GM19397 (cell line): ENCODE measurements around the gene CTDSP2.
"Not testable (repeated sequence)": the region's sequence is repeated elsewhere in the genome, so short reads cannot be mapped to it uniquely, and the experiment has no call there.

Experiments
- ATAC-seq: cut with Tn5 transposase; IDR thresholded peaks from one replicate; pipeline ENCODE4 v1.9.1; 2021; ENCODE audit warnings: mild to moderate bottlenecking, moderate library complexity; ENCODE audit not compliant: unreplicated experiment

Gene CTDSP2

GRCh38 chr12:57882575-57882974 is 36.0 kb upstream of the CTDSP2 start:
- ATAC-seq = no peak

GRCh38 chr12:57881475-57881874 is 34.9 kb upstream of the CTDSP2 start:
- no peak for ATAC-seq

- not testable (repeated sequence) for ATAC-seq
These were observed 34.5 kb upstream of the CTDSP2 start for GRCh38 chr12:57881035-57881434.

GRCh38 chr12:57877876-57878275 is 31.3 kb upstream of the CTDSP2 start:
- no peak for ATAC-seq

- no peak for ATAC-seq
These were observed 29.4 kb upstream of the CTDSP2 start for GRCh38 chr12:57875753-57876547.

- ATAC-seq = no peak
These were observed 27.9 kb upstream of the CTDSP2 start for GRCh38 chr12:57874166-57875108.

GRCh38 chr12:57872362-57872761 is 25.8 kb upstream of the CTDSP2 start:
- ATAC-seq = no peak

- ATAC-seq = no peak
These were observed 23.4 kb upstream of the CTDSP2 start for GRCh38 chr12:57869927-57870318.

- no peak for ATAC-seq
These were observed 22.9 kb upstream of the CTDSP2 start for GRCh38 chr12:57869298-57869926.

GRCh38 chr12:57868851-57869268 is 22.3 kb upstream of the CTDSP2 start:
- ATAC-seq = no peak

GRCh38 chr12:57868221-57868620 is 21.7 kb upstream of the CTDSP2 start:
- ATAC-seq = no peak

- no peak for ATAC-seq
These were observed 19.9 kb upstream of the CTDSP2 start for GRCh38 chr12:57866308-57867019.

GRCh38 chr12:57865084-57865751 is 18.7 kb upstream of the CTDSP2 start:
- ATAC-seq = peak; percentile 63

GRCh38 chr12:57864442-57865083 is 18.0 kb upstream of the CTDSP2 start:
- no peak for ATAC-seq

- ATAC-seq = no peak
These were observed 17.1 kb upstream of the CTDSP2 start for GRCh38 chr12:57863676-57864075.

GRCh38 chr12:57861967-57862366 is 15.4 kb upstream of the CTDSP2 start:
- no peak for ATAC-seq

GRCh38 chr12:57860883-57861282 is 14.4 kb upstream of the CTDSP2 start:
- not testable (repeated sequence) for ATAC-seq

GRCh38 chr12:57859121-57859520 is 12.6 kb upstream of the CTDSP2 start:
- no peak for ATAC-seq

- not testable (repeated sequence) for ATAC-seq
These were observed 11.6 kb upstream of the CTDSP2 start for GRCh38 chr12:57858123-57858522.

- no peak for ATAC-seq
These were observed 8.4 kb upstream of the CTDSP2 start for GRCh38 chr12:57854965-57855364.
